Measurements from ENCODE around the gene SH3RF3.

Gene SH3RF3

GRCh38 chr2:109372171-109372568, 243.2 kb downstream of the SH3RF3 start:
- DNase-seq (ENCODE audit: low read depth in 4 of 4, low spot score in 1 of 4): no peak

- no peak for DNase-seq (ENCODE audit: low read depth in 4 of 4, low spot score in 1 of 4)
These were observed 243.6 kb downstream of the SH3RF3 start for GRCh38 chr2:109372614-109373013.

GRCh38 chr2:109373791-109374547, 245.0 kb downstream of the SH3RF3 start:
- DNase-seq (ENCODE audit: low read depth in 4 of 4, low spot score in 1 of 4): no peak

- DNase-seq (ENCODE audit: low read depth in 4 of 4, low spot score in 1 of 4): no peak
These were observed 245.6 kb downstream of the SH3RF3 start for GRCh38 chr2:109374548-109375130.

GRCh38 chr2:109375131-109375561, 246.1 kb downstream of the SH3RF3 start:
- no peak for DNase-seq (ENCODE audit: low read depth in 4 of 4, low spot score in 1 of 4)

- DNase-seq (ENCODE audit: low read depth in 4 of 4, low spot score in 1 of 4): no peak
These were observed 246.7 kb downstream of the SH3RF3 start for GRCh38 chr2:109375656-109376055.

GRCh38 chr2:109376115-109376514, 247.1 kb downstream of the SH3RF3 start:
- no peak for DNase-seq (ENCODE audit: low read depth in 4 of 4, low spot score in 1 of 4)

GRCh38 chr2:109376796-109377495, 247.9 kb downstream of the SH3RF3 start:
- DNase-seq (ENCODE audit: low read depth in 4 of 4, low spot score in 1 of 4): no peak

- no peak for DNase-seq (ENCODE audit: low read depth in 4 of 4, low spot score in 1 of 4)
These were observed 249.0 kb downstream of the SH3RF3 start for GRCh38 chr2:109377976-109378375.

GRCh38 chr2:109378682-109379081, 249.7 kb downstream of the SH3RF3 start:
- no peak for DNase-seq (ENCODE audit: low read depth in 4 of 4, low spot score in 1 of 4)

- no peak for DNase-seq (ENCODE audit: low read depth in 4 of 4, low spot score in 1 of 4)
These were observed 250.5 kb downstream of the SH3RF3 start for GRCh38 chr2:109379507-109379906.

- DNase-seq (ENCODE audit: low read depth in 4 of 4, low spot score in 1 of 4): no peak
These were observed 251.7 kb downstream of the SH3RF3 start for GRCh38 chr2:109380502-109381326.

- no peak for DNase-seq (ENCODE audit: low read depth in 4 of 4, low spot score in 1 of 4)
These were observed 252.4 kb downstream of the SH3RF3 start for GRCh38 chr2:109381327-109381820.

- no peak for DNase-seq (ENCODE audit: low read depth in 4 of 4, low spot score in 1 of 4)
These were observed 253.4 kb downstream of the SH3RF3 start for GRCh38 chr2:109382226-109382895.

- no peak for DNase-seq (ENCODE audit: low read depth in 4 of 4, low spot score in 1 of 4)
These were observed 253.9 kb downstream of the SH3RF3 start for GRCh38 chr2:109382951-109383350.

- no peak for DNase-seq (ENCODE audit: low read depth in 4 of 4, low spot score in 1 of 4)
These were observed 254.7 kb downstream of the SH3RF3 start for GRCh38 chr2:109383505-109384307.

- DNase-seq (ENCODE audit: low read depth in 4 of 4, low spot score in 1 of 4): no peak
These were observed 255.6 kb downstream of the SH3RF3 start for GRCh38 chr2:109384308-109385271.

- no peak for DNase-seq (ENCODE audit: low read depth in 4 of 4, low spot score in 1 of 4)
These were observed 256.5 kb downstream of the SH3RF3 start for GRCh38 chr2:109385506-109385905.
